Progenitor cell of endocrine pancreas (in vitro differentiated cells): ENCODE data around the gene TAF1B. TPM values are rescaled to one million over a fixed set of nuclear protein-coding genes. Genes with fewer than 3 reads are reported as not detected.

Experiments
- DNase-seq: peaks from one replicate; pipeline ENCODE4 v3.0.0; 2021; ENCODE audit warnings: low spot score; ENCODE audit not compliant: unreplicated experiment
- H3K27ac Mint-ChIP-seq: 2 replicates; pipeline ENCODE4 v1.8.0; 2021; ENCODE audit warnings: mild to moderate bottlenecking, moderate library complexity, mixed read lengths
- H3K27me3 Mint-ChIP-seq: 2 replicates; pipeline ENCODE4 v1.8.0; 2021; ENCODE audit warnings: mixed read lengths
- H3K36me3 Mint-ChIP-seq: 2 replicates; pipeline ENCODE4 v1.8.0; 2022; ENCODE audit warnings: mixed read lengths; ENCODE audit not compliant: insufficient read depth
- H3K4me1 Mint-ChIP-seq: 2 replicates; pipeline ENCODE4 v1.8.0; 2021; ENCODE audit warnings: low read depth, mixed read lengths
- H3K4me3 Mint-ChIP-seq: 2 replicates; pipeline ENCODE4 v1.8.0; 2021; ENCODE audit warnings: low read depth, mild to moderate bottlenecking, moderate library complexity, mixed read lengths
- H3K9me3 Mint-ChIP-seq: 2 replicates; pipeline ENCODE4 v1.8.0; 2021; ENCODE audit warnings: low read depth, mixed read lengths
- total RNA-seq: library from RNA; stranded (reverse); gene quantifications from 2 replicates; pipeline ENCODE4 v1.2.1, GENCODE V29; 2021
- TF ChIP-seq, protein P1 (sequence below): fragments of 200-600 bp; sonication (generic); IDR thresholded peaks from one replicate; pipeline ENCODE4 v1.5.0; 2021; ENCODE audit warnings: antibody characterized with exemption, mild to moderate bottlenecking; ENCODE audit not compliant: unreplicated experiment

The TAF1B gene
- total RNA-seq, 1 donor from 2014 or later, result 30.5 TPM

DNA sequence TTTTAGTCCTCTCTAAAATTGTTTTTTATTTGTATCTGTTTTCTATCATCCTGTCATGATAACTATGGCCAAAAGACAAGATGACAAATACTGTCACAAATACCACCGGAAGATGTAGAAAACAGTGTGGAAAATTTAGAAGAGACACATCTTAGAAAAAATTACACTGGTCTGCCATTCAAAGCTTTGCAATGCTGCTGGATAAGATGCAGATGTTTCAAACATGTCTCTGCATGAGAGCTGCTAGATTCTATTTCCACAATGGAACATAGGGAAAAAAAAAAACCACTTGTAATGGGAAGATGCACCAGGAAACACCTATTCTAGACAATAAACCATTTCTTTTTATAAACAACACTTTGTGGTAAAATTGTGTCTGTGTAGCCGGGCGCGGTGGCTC, 5.8 kb upstream of the TAF1B start:
- Mint-ChIP-seq H3K27me3 (no peaks in the 10 kb centered on the region), H3K4me3 (no peak overlapping the region), H3K27ac (no peak overlapping the region), H3K36me3 (no peaks in the 10 kb centered on the region), H3K9me3 (no peaks in the 10 kb centered on the region), H3K4me1 (peaks cover 1% of the 10 kb centered on the region)
- DNase-seq, result no peak
- TF ChIP-seq, protein P1, sequence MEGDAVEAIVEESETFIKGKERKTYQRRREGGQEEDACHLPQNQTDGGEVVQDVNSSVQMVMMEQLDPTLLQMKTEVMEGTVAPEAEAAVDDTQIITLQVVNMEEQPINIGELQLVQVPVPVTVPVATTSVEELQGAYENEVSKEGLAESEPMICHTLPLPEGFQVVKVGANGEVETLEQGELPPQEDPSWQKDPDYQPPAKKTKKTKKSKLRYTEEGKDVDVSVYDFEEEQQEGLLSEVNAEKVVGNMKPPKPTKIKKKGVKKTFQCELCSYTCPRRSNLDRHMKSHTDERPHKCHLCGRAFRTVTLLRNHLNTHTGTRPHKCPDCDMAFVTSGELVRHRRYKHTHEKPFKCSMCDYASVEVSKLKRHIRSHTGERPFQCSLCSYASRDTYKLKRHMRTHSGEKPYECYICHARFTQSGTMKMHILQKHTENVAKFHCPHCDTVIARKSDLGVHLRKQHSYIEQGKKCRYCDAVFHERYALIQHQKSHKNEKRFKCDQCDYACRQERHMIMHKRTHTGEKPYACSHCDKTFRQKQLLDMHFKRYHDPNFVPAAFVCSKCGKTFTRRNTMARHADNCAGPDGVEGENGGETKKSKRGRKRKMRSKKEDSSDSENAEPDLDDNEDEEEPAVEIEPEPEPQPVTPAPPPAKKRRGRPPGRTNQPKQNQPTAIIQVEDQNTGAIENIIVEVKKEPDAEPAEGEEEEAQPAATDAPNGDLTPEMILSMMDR, result no peak

DNA sequence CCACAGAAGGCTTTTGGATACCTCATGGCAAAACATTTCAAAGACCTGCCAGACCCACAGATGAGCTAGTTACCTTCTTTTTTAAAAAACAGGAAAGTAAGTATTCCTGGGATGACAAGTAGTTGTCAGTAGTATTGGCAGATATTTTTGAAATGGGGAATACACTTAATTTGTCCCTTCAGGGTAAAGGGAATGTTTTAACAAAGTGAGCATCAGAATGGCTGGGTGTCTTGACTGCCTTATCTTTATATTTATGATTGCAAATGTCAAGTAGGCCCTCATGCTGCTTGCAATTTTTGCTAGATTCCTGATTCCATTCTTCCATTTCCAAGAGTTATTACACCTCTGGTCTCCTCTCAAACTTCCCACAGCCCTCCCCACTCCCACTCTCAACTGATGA, 4.9 kb upstream of the TAF1B start:
- H3K9me3 Mint-ChIP-seq, result no peaks in the 10 kb centered on the region
- no peak overlapping the region for H3K27ac Mint-ChIP-seq
- H3K4me1 Mint-ChIP-seq, result peaks cover 1% of the 10 kb centered on the region
- DNase-seq, result no peak
- no peak overlapping the region for H3K4me3 Mint-ChIP-seq
- TF ChIP-seq, protein P1, result no peak
- no peaks in the 10 kb centered on the region for H3K27me3 Mint-ChIP-seq
- no peaks in the 10 kb centered on the region for H3K36me3 Mint-ChIP-seq

DNA sequence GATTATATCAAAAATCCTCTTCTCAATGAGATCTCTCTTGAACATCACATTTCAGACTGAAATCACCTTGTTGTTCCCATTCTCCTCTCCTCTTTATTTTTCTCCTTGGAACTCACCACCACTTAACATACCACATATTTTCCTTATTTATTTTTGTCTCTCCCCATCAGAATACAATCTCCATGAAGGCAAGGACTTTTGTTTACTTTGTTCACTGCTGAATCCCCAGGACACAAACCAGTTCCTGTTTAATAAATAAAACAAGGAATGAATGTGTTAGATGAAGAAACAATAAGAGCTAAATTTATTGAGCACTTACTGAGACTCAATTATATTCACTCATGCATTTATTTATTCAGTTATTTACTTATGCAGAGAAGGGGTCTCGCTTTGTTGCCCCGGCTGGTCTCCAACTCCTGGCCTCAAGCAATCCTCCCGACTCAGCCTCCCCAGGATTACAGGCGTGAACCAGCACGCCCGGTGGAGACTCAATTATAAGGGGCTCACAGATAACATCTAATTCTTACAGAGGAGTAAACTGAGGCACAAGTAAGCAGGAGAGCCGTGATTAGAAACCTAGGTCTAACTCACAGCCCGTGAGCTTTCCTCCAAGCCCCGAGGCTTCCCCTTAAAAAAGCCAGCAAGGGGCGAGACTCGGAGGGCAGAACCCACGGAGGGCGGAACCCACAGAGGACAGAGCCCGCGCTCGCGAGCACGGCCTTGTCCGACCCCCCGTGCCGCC, 616 bp upstream of the TAF1B start:
- peaks cover 8% of the 10 kb centered on the region for H3K36me3 Mint-ChIP-seq
- DNase-seq, result no peak
- H3K4me3 Mint-ChIP-seq, result peak overlapping the region; percentile 90
- TF ChIP-seq, protein P1, result no peak
- no peaks in the 10 kb centered on the region for H3K27me3 Mint-ChIP-seq
- no peaks in the 10 kb centered on the region for H3K9me3 Mint-ChIP-seq
- peak overlapping the region; percentile 96 for H3K27ac Mint-ChIP-seq
- H3K4me1 Mint-ChIP-seq, result peaks cover 4% of the 10 kb centered on the region

DNA sequence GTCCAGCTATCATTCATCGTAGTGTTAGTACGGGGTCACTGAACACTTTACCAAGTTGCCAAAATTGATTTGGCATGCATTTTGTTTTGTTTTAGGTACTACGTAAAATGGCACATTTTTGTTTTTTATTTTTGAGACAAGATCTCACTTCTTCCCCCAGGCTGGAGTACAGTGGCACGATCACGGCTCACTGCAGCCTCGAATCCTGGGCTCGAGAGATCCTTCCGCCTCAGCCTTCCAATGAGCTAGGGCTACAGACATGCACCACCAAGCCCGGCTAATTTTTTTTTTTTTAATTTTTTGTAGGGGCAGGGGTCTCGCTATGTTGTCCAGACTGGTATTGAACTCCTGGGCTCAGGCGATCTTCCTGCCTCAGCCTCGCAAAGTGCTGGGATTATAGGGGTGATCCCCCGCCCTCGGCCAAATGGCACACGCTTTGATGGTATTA, 786 bp downstream of the TAF1B start:
- Mint-ChIP-seq H3K27me3 (no peaks in the 10 kb centered on the region), H3K4me3 (peak overlapping the region; percentile 90), H3K27ac (peak overlapping the region; percentile 96), H3K4me1 (peaks cover 4% of the 10 kb centered on the region), H3K9me3 (no peaks in the 10 kb centered on the region), H3K36me3 (peaks cover 9% of the 10 kb centered on the region)
- TF ChIP-seq, protein P1, result no peak
- DNase-seq, result no peak

DNA sequence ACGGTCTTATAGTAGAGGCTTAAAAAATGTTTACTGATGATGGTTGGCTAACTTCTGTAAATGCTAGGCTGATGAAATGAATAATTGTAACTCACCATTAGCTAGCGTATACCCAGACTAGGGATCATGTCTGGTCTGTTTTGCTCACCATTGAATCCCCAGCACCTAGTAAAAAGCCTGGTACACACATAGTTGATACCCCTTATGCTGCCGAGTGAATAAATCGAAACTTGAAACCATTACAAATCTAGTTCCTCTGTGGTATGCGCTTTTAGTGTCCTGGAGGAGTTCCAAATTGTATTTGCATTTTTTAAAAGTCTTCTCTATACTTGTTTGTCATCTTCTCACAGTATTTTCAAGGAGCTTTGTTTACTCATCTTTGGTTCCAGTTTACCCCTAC, 1.3 kb downstream of the TAF1B start:
- H3K4me1 Mint-ChIP-seq, result peaks cover 4% of the 10 kb centered on the region
- no peaks in the 10 kb centered on the region for H3K9me3 Mint-ChIP-seq
- H3K27me3 Mint-ChIP-seq, result no peaks in the 10 kb centered on the region
- DNase-seq, result no peak
- H3K4me3 Mint-ChIP-seq, result peak overlapping the region; percentile 90
- H3K36me3 Mint-ChIP-seq, result peaks cover 9% of the 10 kb centered on the region
- no peak overlapping the region for H3K27ac Mint-ChIP-seq
- TF ChIP-seq, protein P1, result no peak
